IMR-90 (cell line): ENCODE measurements around the gene SLC2A14. TPM values are rescaled to one million over a fixed set of nuclear protein-coding genes. Genes with fewer than 3 reads are reported as not detected.

Experiments
- ATAC-seq: fragments of 200-7000 bp; cut with Tn5 transposase; 2 replicates; pipeline ENCODE4 v1.9.1; 2020; ENCODE audit warnings: low read depth, mild to moderate bottlenecking, moderate library complexity
- BruUV-seq: library from RNA; stranded (reverse); fragments of 400-500 nt; replicated peaks from 2 replicates; lab custom pipeline; 2021; lab: Mats Ljungman, UMichigan
- CTCF ChIA-PET: fragments of 300-600 bp; formaldehyde crosslinking; extraction: SDS; loops from one replicate; lab custom pipeline; 2021; ENCODE audit warnings: antibody characterized with exemption; lab: Yijun Ruan, JAX
- POLR2A ChIA-PET: fragments of 300-600 bp; sonication (Branson Sonifier 250); formaldehyde crosslinking; loops from one replicate; lab custom pipeline; 2022; ENCODE audit warnings: antibody characterized with exemption; ENCODE audit not compliant: unreplicated experiment; lab: Charles Lee
- DNase-seq: peaks from one replicate; pipeline ENCODE4 v3.0.0; 2013
- H2AFZ ChIP-seq: replicated peaks from 2 replicates; pipeline ENCODE3; 2013; ENCODE audit warnings: low read length, mild to moderate bottlenecking; ENCODE audit not compliant: poor library complexity
- H2AK5ac ChIP-seq: 2 replicates; pipeline ENCODE4 v1.6.1; 2013; ENCODE audit warnings: low read depth, low read length, inconsistent platforms
- H2AK9ac ChIP-seq: replicated peaks from 2 replicates; pipeline ENCODE3; 2013; ENCODE audit warnings: mild to moderate bottlenecking, low read depth, low read length, moderate library complexity; ENCODE audit not compliant: poor library complexity
- H2BK120ac ChIP-seq: 2 replicates; pipeline ENCODE4 v1.6.1; 2013; ENCODE audit warnings: low read depth, low read length, inconsistent platforms
- H2BK15ac ChIP-seq: 3 replicates; pipeline ENCODE4 v1.6.1; 2013; ENCODE audit warnings: low read depth, low read length, inconsistent platforms
- H2BK20ac ChIP-seq: 2 replicates; pipeline ENCODE4 v1.6.1; 2013; ENCODE audit warnings: low read depth, mild to moderate bottlenecking, inconsistent platforms, low read length, moderate library complexity
- H2BK5ac ChIP-seq: 2 replicates; pipeline ENCODE4 v1.6.1; 2013; ENCODE audit warnings: mild to moderate bottlenecking, low read depth, low read length, inconsistent platforms; ENCODE audit not compliant: poor library complexity, severe bottlenecking
- H3K14ac ChIP-seq: replicated peaks from 2 replicates; pipeline ENCODE4 v1.6.1; 2013; ENCODE audit warnings: low read depth, low read length, inconsistent platforms
- H3K18ac ChIP-seq: 2 replicates; pipeline ENCODE4 v1.6.1; 2013; ENCODE audit warnings: low read depth, low read length, control low read depth
- H3K23ac ChIP-seq: 2 replicates; pipeline ENCODE4 v1.6.1; 2013; ENCODE audit warnings: low read depth, low read length, inconsistent platforms
- H3K27ac ChIP-seq: 2 replicates; pipeline ENCODE4 v1.5.1; 2013; ENCODE audit warnings: mild to moderate bottlenecking, control low read depth, low read length; ENCODE audit not compliant: insufficient read depth
- H3K27me3 ChIP-seq: 2 replicates; pipeline ENCODE4 v1.6.1; 2013; ENCODE audit warnings: low read length; ENCODE audit not compliant: control insufficient read depth, insufficient read depth
- H3K36me3 ChIP-seq: 2 replicates; pipeline ENCODE4 v1.6.1; 2013; ENCODE audit warnings: low read length, mixed read lengths; ENCODE audit not compliant: control insufficient read depth, insufficient read depth
- H3K4ac ChIP-seq: 2 replicates; pipeline ENCODE4 v1.6.1; 2013; ENCODE audit warnings: low read depth, low read length, inconsistent platforms
- H3K4me1 ChIP-seq: 2 replicates; pipeline ENCODE4 v1.6.1; 2013; ENCODE audit warnings: low read length, mixed read lengths; ENCODE audit not compliant: control insufficient read depth, insufficient read depth
- H3K4me2 ChIP-seq: 2 replicates; pipeline ENCODE4 v1.6.1; 2013; ENCODE audit warnings: low read depth, mild to moderate bottlenecking, control low read depth, low read length, moderate library complexity
- H3K4me3 ChIP-seq: 2 replicates; pipeline ENCODE4 v1.5.1; 2013; ENCODE audit warnings: low read depth, mild to moderate bottlenecking, control low read depth, low read length, moderate library complexity; ENCODE audit not compliant: insufficient read depth
- H3K56ac ChIP-seq: 2 replicates; pipeline ENCODE4 v1.6.1; 2013; ENCODE audit warnings: low read length, inconsistent platforms; ENCODE audit not compliant: insufficient read depth; ENCODE audit errors: extremely low read depth
- H3K79me1 ChIP-seq, 2 experiments: 2 replicates each; pipeline ENCODE4 v1.6.1; 2013; ENCODE audit warnings: low read length in 2 of 2, inconsistent platforms in 1 of 2, low read depth in 1 of 2
- H3K9ac ChIP-seq: 2 replicates; pipeline ENCODE4 v1.6.1; 2013; ENCODE audit warnings: low read depth, low read length, control low read depth
- H3K9me1 ChIP-seq: 2 replicates; pipeline ENCODE4 v1.6.1; 2013; ENCODE audit warnings: low read length, inconsistent platforms; ENCODE audit not compliant: insufficient read depth
- H3K9me3 ChIP-seq: 2 replicates; pipeline ENCODE4 v1.6.1; 2013; ENCODE audit warnings: low read length; ENCODE audit not compliant: control insufficient read depth, insufficient read depth
- H4K20me1 ChIP-seq: 2 replicates; pipeline ENCODE4 v1.6.1; 2013; ENCODE audit warnings: low read length, inconsistent platforms; ENCODE audit not compliant: insufficient read depth
- H4K5ac ChIP-seq: 2 replicates; pipeline ENCODE4 v1.6.1; 2013; ENCODE audit warnings: mild to moderate bottlenecking, low read depth, low read length, control low read depth
- H4K8ac ChIP-seq, 2 experiments: 2 replicates each; pipeline ENCODE4 v1.6.1; 2013; ENCODE audit warnings: low read depth in 2 of 2, low read length in 2 of 2, control low read depth in 1 of 2, inconsistent platforms in 1 of 2
- H4K91ac ChIP-seq: 2 replicates; pipeline ENCODE4 v1.6.1; 2013; ENCODE audit warnings: low read depth, low read length, inconsistent platforms; ENCODE audit not compliant: insufficient read depth
- BHLHE40 ChIP-seq: fragments of 150-350 bp; IDR thresholded peaks from 2 replicates; pipeline ENCODE4 v1.6.1; 2016; ENCODE audit warnings: mild to moderate bottlenecking, low read depth, low read length
- CEBPB ChIP-seq: IDR thresholded peaks from 2 replicates; pipeline ENCODE4 v1.6.1; 2012; ENCODE audit warnings: low read depth, low read length, improper control_type of control experiment
- CHD1 ChIP-seq: IDR thresholded peaks from 2 replicates; pipeline ENCODE4 v1.6.1; 2012; ENCODE audit warnings: low read depth, low read length, improper control_type of control experiment
- FOS ChIP-seq: fragments of 150-350 bp; IDR thresholded peaks from 2 replicates; pipeline ENCODE4 v1.6.1; 2016; ENCODE audit warnings: low read depth, low read length
- MAFK ChIP-seq: IDR thresholded peaks from 2 replicates; pipeline ENCODE4 v1.6.1; 2012; ENCODE audit warnings: low read depth, low read length, improper control_type of control experiment
- MAZ ChIP-seq: IDR thresholded peaks from 2 replicates; pipeline ENCODE4 v1.6.1; 2012; ENCODE audit warnings: low read depth, mild to moderate bottlenecking, low read length, improper control_type of control experiment, moderate library complexity, borderline replicate concordance
- MXI1 ChIP-seq: IDR thresholded peaks from 2 replicates; pipeline ENCODE4 v1.6.1; 2012; ENCODE audit warnings: low read depth, mild to moderate bottlenecking, low read length, moderate library complexity, borderline replicate concordance
- NFE2L2 ChIP-seq: fragments of 150-350 bp; IDR thresholded peaks from 2 replicates; pipeline ENCODE4 v1.6.1; 2016; ENCODE audit warnings: low read depth, mild to moderate bottlenecking, low read length
- POLR2A ChIP-seq: IDR thresholded peaks from 2 replicates; pipeline ENCODE4 v1.6.1; 2012; ENCODE audit warnings: mild to moderate bottlenecking, low read depth, low read length
- RAD21 ChIP-seq: IDR thresholded peaks from 2 replicates; pipeline ENCODE4 v1.6.1; 2012; ENCODE audit warnings: low read length, improper control_type of control experiment
- RCOR1 ChIP-seq: IDR thresholded peaks from 2 replicates; pipeline ENCODE4 v1.6.1; 2012; ENCODE audit warnings: mild to moderate bottlenecking, low read length, improper control_type of control experiment; ENCODE audit not compliant: insufficient replicate concordance
- RFX5 ChIP-seq: IDR thresholded peaks from 2 replicates; pipeline ENCODE4 v1.8.0; 2012; ENCODE audit warnings: low read depth, mild to moderate bottlenecking, low read length, moderate library complexity
- SMC3 ChIP-seq: fragments of 150-350 bp; IDR thresholded peaks from 2 replicates; pipeline ENCODE4 v1.6.1; 2016; ENCODE audit warnings: low read depth, mild to moderate bottlenecking, antibody characterized with exemption, low read length, moderate library complexity
- WGBS, 2 experiments: methylation state at CpG; one replicate each; pipeline versions ENCODE4 v1.1.5 to v1.1.7; 2013; ENCODE audit warnings: missing lambda C conversion rate in 2 of 2; ENCODE audit not compliant: insufficient read length in 1 of 2; ENCODE audit errors: extremely low coverage in 2 of 2; 5-methylcytosine and 5-hydroxymethylcytosine counted together
- dilution Hi-C: fragments of 300-500 bp; cut with HindIII; formaldehyde crosslinking; loops from one replicate; pipeline ENCODE4 v1.14.3; 2018; ENCODE audit warnings: low sequenced_read_pairs; ENCODE audit not compliant: unreplicated experiment
- in situ Hi-C: fragments of 300-500 bp; cut with MboI; formaldehyde crosslinking; loops from 3 replicates; pipeline ENCODE4 v1.14.3; 2019; ENCODE audit warnings: low sequenced_read_pairs, inconsistent platforms, mixed read lengths
- intact Hi-C: fragments of 100-400 bp; cut with micrococcal nuclease; formaldehyde crosslinking; loops from 2 replicates; pipeline ENCODE4 v1.10.0; 2022
- polyA plus RNA-seq, 3 experiments: library from polyadenylated mRNA; depleted of rRNA; stranded (reverse); fragments of >200 nt; gene quantifications; 2 replicates each; pipeline ENCODE4 v1.2.3, GENCODE V29; 2012; ENCODE audit warnings: low replicate concordance in 1 of 3
- total RNA-seq: library from RNA; depleted of rRNA; stranded (reverse); fragments of >200 nt; gene quantifications from 2 replicates; pipeline ENCODE4 v1.2.3, GENCODE V29; 2012
- TF ChIP-seq, protein P1 (sequence below): fragments of 150-350 bp; IDR thresholded peaks from 2 replicates; pipeline ENCODE4 v1.6.1; 2016; ENCODE audit warnings: low read depth, mild to moderate bottlenecking, low read length, moderate library complexity, borderline replicate concordance
- TF ChIP-seq, protein P2 (sequence below): conservative IDR thresholded peaks from 2 replicates; pipeline ENCODE4 v1.5.1; 2012; ENCODE audit warnings: mild to moderate bottlenecking, low read depth, low read length, improper control_type of control experiment
- TF ChIP-seq, protein P3 (sequence below): fragments of 150-350 bp; IDR thresholded peaks from 2 replicates; pipeline ENCODE4 v1.6.1; 2017; ENCODE audit warnings: mild to moderate bottlenecking, antibody characterized with exemption, low read length, low read depth

Gene SLC2A14
- total and polyA plus RNA-seq, 2 of the 4 experiments (the other 2 are of a cell fraction), result 0.05 TPM; not detected in 1

DNA sequence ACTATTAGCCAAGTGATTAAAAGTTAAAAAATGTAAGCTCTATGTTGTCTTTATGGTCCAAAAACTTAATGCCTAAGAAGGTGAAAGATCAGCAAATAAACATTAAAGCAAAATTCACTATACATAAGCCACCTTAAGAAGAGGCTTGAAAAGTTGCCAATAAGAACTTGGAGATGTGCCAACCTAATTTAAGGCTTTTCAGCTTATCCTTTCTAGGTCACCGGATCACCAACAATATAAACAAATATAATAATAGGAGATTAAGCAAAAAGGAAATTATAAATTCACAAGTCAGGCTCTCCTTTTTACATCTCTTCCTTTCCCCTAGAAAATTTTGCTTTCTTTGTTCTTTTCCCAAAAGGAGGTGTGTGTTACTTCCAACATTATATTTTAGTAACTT lies 32.4 kb upstream of the SLC2A14 start:
- H3K27me3 ChIP-seq, result no peaks in the 10 kb centered on the region
- H2AK9ac ChIP-seq, result no peak overlapping the region
- no peak overlapping the region for H2BK15ac ChIP-seq
- H2BK20ac ChIP-seq, result no peak overlapping the region
- H2BK5ac ChIP-seq, result no peak overlapping the region
- ChIA-PET POLR2A (no interaction called here), CTCF (interaction anchor here (1.0 kb wide), 2 partner anchors 28 to 104 kb away, joined by 3 read pairs; no protein-coding TSS in a partner anchor)
- ATAC-seq (no peak), DNase-seq (no peak)
- H3K56ac ChIP-seq, result no peak overlapping the region
- H2BK120ac ChIP-seq, result no peak overlapping the region
- H3K9ac ChIP-seq, result no peak overlapping the region
- no peak overlapping the region for H4K5ac ChIP-seq
- intact Hi-C loops (loop anchor here (1.0 kb wide), 1 partner anchor 158 kb away; no protein-coding TSS in a partner anchor), in situ Hi-C loops (no loop called here), dilution Hi-C loops (no loop called here)
- no peak overlapping the region for H3K23ac ChIP-seq
- H3K9me1 ChIP-seq, result no peaks in the 10 kb centered on the region
- no CpG with 5 or more reads among the region's 1 CpG for WGBS, 2 experiments
- H3K79me1 ChIP-seq, result no peaks in the 10 kb centered on the region
- no peak overlapping the region for H3K4me3 ChIP-seq
- no peak overlapping the region for H3K4ac ChIP-seq
- no peak overlapping the region for H3K18ac ChIP-seq
- H2AFZ ChIP-seq, result no peak overlapping the region
- no peak overlapping the region for H3K4me2 ChIP-seq
- H3K9me3 ChIP-seq, result no peaks in the 10 kb centered on the region
- no peak for TF ChIP-seq CHD1
- TF ChIP-seq, protein P1, sequence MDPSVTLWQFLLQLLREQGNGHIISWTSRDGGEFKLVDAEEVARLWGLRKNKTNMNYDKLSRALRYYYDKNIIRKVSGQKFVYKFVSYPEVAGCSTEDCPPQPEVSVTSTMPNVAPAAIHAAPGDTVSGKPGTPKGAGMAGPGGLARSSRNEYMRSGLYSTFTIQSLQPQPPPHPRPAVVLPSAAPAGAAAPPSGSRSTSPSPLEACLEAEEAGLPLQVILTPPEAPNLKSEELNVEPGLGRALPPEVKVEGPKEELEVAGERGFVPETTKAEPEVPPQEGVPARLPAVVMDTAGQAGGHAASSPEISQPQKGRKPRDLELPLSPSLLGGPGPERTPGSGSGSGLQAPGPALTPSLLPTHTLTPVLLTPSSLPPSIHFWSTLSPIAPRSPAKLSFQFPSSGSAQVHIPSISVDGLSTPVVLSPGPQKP, result no peak
- TF ChIP-seq CEBPB, result no peak
- TF ChIP-seq NFE2L2, result no peak
- TF ChIP-seq RAD21, result no peak
- TF ChIP-seq, protein P2, sequence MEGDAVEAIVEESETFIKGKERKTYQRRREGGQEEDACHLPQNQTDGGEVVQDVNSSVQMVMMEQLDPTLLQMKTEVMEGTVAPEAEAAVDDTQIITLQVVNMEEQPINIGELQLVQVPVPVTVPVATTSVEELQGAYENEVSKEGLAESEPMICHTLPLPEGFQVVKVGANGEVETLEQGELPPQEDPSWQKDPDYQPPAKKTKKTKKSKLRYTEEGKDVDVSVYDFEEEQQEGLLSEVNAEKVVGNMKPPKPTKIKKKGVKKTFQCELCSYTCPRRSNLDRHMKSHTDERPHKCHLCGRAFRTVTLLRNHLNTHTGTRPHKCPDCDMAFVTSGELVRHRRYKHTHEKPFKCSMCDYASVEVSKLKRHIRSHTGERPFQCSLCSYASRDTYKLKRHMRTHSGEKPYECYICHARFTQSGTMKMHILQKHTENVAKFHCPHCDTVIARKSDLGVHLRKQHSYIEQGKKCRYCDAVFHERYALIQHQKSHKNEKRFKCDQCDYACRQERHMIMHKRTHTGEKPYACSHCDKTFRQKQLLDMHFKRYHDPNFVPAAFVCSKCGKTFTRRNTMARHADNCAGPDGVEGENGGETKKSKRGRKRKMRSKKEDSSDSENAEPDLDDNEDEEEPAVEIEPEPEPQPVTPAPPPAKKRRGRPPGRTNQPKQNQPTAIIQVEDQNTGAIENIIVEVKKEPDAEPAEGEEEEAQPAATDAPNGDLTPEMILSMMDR, result no peak
- TF ChIP-seq, protein P3, sequence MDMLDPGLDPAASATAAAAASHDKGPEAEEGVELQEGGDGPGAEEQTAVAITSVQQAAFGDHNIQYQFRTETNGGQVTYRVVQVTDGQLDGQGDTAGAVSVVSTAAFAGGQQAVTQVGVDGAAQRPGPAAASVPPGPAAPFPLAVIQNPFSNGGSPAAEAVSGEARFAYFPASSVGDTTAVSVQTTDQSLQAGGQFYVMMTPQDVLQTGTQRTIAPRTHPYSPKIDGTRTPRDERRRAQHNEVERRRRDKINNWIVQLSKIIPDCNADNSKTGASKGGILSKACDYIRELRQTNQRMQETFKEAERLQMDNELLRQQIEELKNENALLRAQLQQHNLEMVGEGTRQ, result no peak
- TF ChIP-seq POLR2A, result no peak
- no peak for TF ChIP-seq MAFK
- TF ChIP-seq SMC3, result no peak
- TF ChIP-seq FOS, result no peak
- TF ChIP-seq BHLHE40, result no peak
- no peak for TF ChIP-seq MAZ
- TF ChIP-seq RFX5, result no peak
- TF ChIP-seq MXI1, result no peak
- TF ChIP-seq RCOR1, result no peak
- no TSS peak for BruUV-seq
- no peak overlapping the region for H2AK5ac ChIP-seq
- no peak overlapping the region for H3K14ac ChIP-seq
- H4K91ac ChIP-seq, result no peak overlapping the region
- H4K20me1 ChIP-seq, result no peaks in the 10 kb centered on the region
- H3K27ac ChIP-seq, result no peak overlapping the region
- H3K36me3 ChIP-seq, result no peaks in the 10 kb centered on the region
- H4K8ac ChIP-seq, result no peak overlapping the region
- no peaks in the 10 kb centered on the region for H3K4me1 ChIP-seq
